T-helper 22 cell (primary cell): ENCODE measurements around the gene SELENOF.
"Not testable (repeated sequence)": the region's sequence is repeated elsewhere in the genome, so short reads cannot be mapped to it uniquely, and the experiment has no call there.

Experiments used
- DNase-seq: peaks from one replicate; pipeline ENCODE4 v3.0.0-alpha.2; 2020; ENCODE audit warnings: low read depth

The SELENOF gene

DNA sequence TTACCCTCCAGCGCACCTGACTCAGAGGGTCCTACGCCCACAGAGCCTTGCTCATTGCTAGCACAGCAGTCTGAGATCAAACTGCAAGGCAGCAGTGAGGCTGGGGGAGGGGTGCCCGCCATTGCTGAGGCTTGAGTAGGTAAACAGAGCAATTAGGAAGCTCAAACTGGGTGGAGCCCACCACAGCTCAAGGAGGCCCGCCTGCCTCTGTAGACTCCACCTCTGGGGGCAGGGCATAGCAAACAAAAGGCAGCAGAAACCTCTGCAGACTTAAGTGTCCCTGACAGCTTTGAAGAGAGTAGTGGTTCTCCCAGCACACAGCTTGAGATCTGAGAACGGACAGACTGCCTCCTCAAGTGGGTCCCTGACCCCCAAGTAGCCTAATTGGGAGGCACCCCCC, 99.8 kb downstream of the SELENOF start:
- not testable (repeated sequence) for DNase-seq
